IMR-90 (cell line): Measurements from ENCODE around the gene MAPK10. TPM values are rescaled to one million over a fixed set of nuclear protein-coding genes. Genes with fewer than 3 reads are reported as not detected.
"Not testable (repeated sequence)": the region's sequence is repeated elsewhere in the genome, so short reads cannot be mapped to it uniquely, and the experiment has no call there.

Experiments
- ATAC-seq: fragments of 200-7000 bp; cut with Tn5 transposase; 2 replicates; pipeline ENCODE4 v1.9.1; 2020; ENCODE audit warnings: low read depth, mild to moderate bottlenecking, moderate library complexity
- BruUV-seq: library from RNA; stranded (reverse); fragments of 400-500 nt; replicated peaks from 2 replicates; lab custom pipeline; 2021; lab: Mats Ljungman, UMichigan
- CTCF ChIA-PET: fragments of 300-600 bp; formaldehyde crosslinking; extraction: SDS; loops from one replicate; lab custom pipeline; 2021; ENCODE audit warnings: antibody characterized with exemption; lab: Yijun Ruan, JAX
- POLR2A ChIA-PET: fragments of 300-600 bp; sonication (Branson Sonifier 250); formaldehyde crosslinking; loops from one replicate; lab custom pipeline; 2022; ENCODE audit warnings: antibody characterized with exemption; ENCODE audit not compliant: unreplicated experiment; lab: Charles Lee
- DNase-seq: peaks from one replicate; pipeline ENCODE4 v3.0.0; 2013
- H2AFZ ChIP-seq: replicated peaks from 2 replicates; pipeline ENCODE3; 2013; ENCODE audit warnings: low read length, mild to moderate bottlenecking; ENCODE audit not compliant: poor library complexity
- H2AK5ac ChIP-seq: 2 replicates; pipeline ENCODE4 v1.6.1; 2013; ENCODE audit warnings: low read depth, low read length, inconsistent platforms
- H2AK9ac ChIP-seq: replicated peaks from 2 replicates; pipeline ENCODE3; 2013; ENCODE audit warnings: mild to moderate bottlenecking, low read depth, low read length, moderate library complexity; ENCODE audit not compliant: poor library complexity
- H2BK120ac ChIP-seq: 2 replicates; pipeline ENCODE4 v1.6.1; 2013; ENCODE audit warnings: low read depth, low read length, inconsistent platforms
- H2BK15ac ChIP-seq: 3 replicates; pipeline ENCODE4 v1.6.1; 2013; ENCODE audit warnings: low read depth, low read length, inconsistent platforms
- H2BK20ac ChIP-seq: 2 replicates; pipeline ENCODE4 v1.6.1; 2013; ENCODE audit warnings: low read depth, mild to moderate bottlenecking, inconsistent platforms, low read length, moderate library complexity
- H2BK5ac ChIP-seq: 2 replicates; pipeline ENCODE4 v1.6.1; 2013; ENCODE audit warnings: mild to moderate bottlenecking, low read depth, low read length, inconsistent platforms; ENCODE audit not compliant: poor library complexity, severe bottlenecking
- H3K14ac ChIP-seq: replicated peaks from 2 replicates; pipeline ENCODE4 v1.6.1; 2013; ENCODE audit warnings: low read depth, low read length, inconsistent platforms
- H3K18ac ChIP-seq: 2 replicates; pipeline ENCODE4 v1.6.1; 2013; ENCODE audit warnings: low read depth, low read length, control low read depth
- H3K23ac ChIP-seq: 2 replicates; pipeline ENCODE4 v1.6.1; 2013; ENCODE audit warnings: low read depth, low read length, inconsistent platforms
- H3K27ac ChIP-seq: 2 replicates; pipeline ENCODE4 v1.5.1; 2013; ENCODE audit warnings: mild to moderate bottlenecking, control low read depth, low read length; ENCODE audit not compliant: insufficient read depth
- H3K27me3 ChIP-seq: 2 replicates; pipeline ENCODE4 v1.6.1; 2013; ENCODE audit warnings: low read length; ENCODE audit not compliant: control insufficient read depth, insufficient read depth
- H3K36me3 ChIP-seq: 2 replicates; pipeline ENCODE4 v1.6.1; 2013; ENCODE audit warnings: low read length, mixed read lengths; ENCODE audit not compliant: control insufficient read depth, insufficient read depth
- H3K4ac ChIP-seq: 2 replicates; pipeline ENCODE4 v1.6.1; 2013; ENCODE audit warnings: low read depth, low read length, inconsistent platforms
- H3K4me1 ChIP-seq: 2 replicates; pipeline ENCODE4 v1.6.1; 2013; ENCODE audit warnings: low read length, mixed read lengths; ENCODE audit not compliant: control insufficient read depth, insufficient read depth
- H3K4me2 ChIP-seq: 2 replicates; pipeline ENCODE4 v1.6.1; 2013; ENCODE audit warnings: low read depth, mild to moderate bottlenecking, control low read depth, low read length, moderate library complexity
- H3K4me3 ChIP-seq: 2 replicates; pipeline ENCODE4 v1.5.1; 2013; ENCODE audit warnings: low read depth, mild to moderate bottlenecking, control low read depth, low read length, moderate library complexity; ENCODE audit not compliant: insufficient read depth
- H3K56ac ChIP-seq: 2 replicates; pipeline ENCODE4 v1.6.1; 2013; ENCODE audit warnings: low read length, inconsistent platforms; ENCODE audit not compliant: insufficient read depth; ENCODE audit errors: extremely low read depth
- H3K79me1 ChIP-seq, 2 experiments: 2 replicates each; pipeline ENCODE4 v1.6.1; 2013; ENCODE audit warnings: low read length in 2 of 2, inconsistent platforms in 1 of 2, low read depth in 1 of 2
- H3K9ac ChIP-seq: 2 replicates; pipeline ENCODE4 v1.6.1; 2013; ENCODE audit warnings: low read depth, low read length, control low read depth
- H3K9me1 ChIP-seq: 2 replicates; pipeline ENCODE4 v1.6.1; 2013; ENCODE audit warnings: low read length, inconsistent platforms; ENCODE audit not compliant: insufficient read depth
- H3K9me3 ChIP-seq: 2 replicates; pipeline ENCODE4 v1.6.1; 2013; ENCODE audit warnings: low read length; ENCODE audit not compliant: control insufficient read depth, insufficient read depth
- H4K20me1 ChIP-seq: 2 replicates; pipeline ENCODE4 v1.6.1; 2013; ENCODE audit warnings: low read length, inconsistent platforms; ENCODE audit not compliant: insufficient read depth
- H4K5ac ChIP-seq: 2 replicates; pipeline ENCODE4 v1.6.1; 2013; ENCODE audit warnings: mild to moderate bottlenecking, low read depth, low read length, control low read depth
- H4K8ac ChIP-seq, 2 experiments: 2 replicates each; pipeline ENCODE4 v1.6.1; 2013; ENCODE audit warnings: low read depth in 2 of 2, low read length in 2 of 2, control low read depth in 1 of 2, inconsistent platforms in 1 of 2
- H4K91ac ChIP-seq: 2 replicates; pipeline ENCODE4 v1.6.1; 2013; ENCODE audit warnings: low read depth, low read length, inconsistent platforms; ENCODE audit not compliant: insufficient read depth
- CEBPB ChIP-seq: IDR thresholded peaks from 2 replicates; pipeline ENCODE4 v1.6.1; 2012; ENCODE audit warnings: low read depth, low read length, improper control_type of control experiment
- CHD1 ChIP-seq: IDR thresholded peaks from 2 replicates; pipeline ENCODE4 v1.6.1; 2012; ENCODE audit warnings: low read depth, low read length, improper control_type of control experiment
- FOS ChIP-seq: fragments of 150-350 bp; IDR thresholded peaks from 2 replicates; pipeline ENCODE4 v1.6.1; 2016; ENCODE audit warnings: low read depth, low read length
- MAFK ChIP-seq: IDR thresholded peaks from 2 replicates; pipeline ENCODE4 v1.6.1; 2012; ENCODE audit warnings: low read depth, low read length, improper control_type of control experiment
- MAZ ChIP-seq: IDR thresholded peaks from 2 replicates; pipeline ENCODE4 v1.6.1; 2012; ENCODE audit warnings: low read depth, mild to moderate bottlenecking, low read length, improper control_type of control experiment, moderate library complexity, borderline replicate concordance
- MXI1 ChIP-seq: IDR thresholded peaks from 2 replicates; pipeline ENCODE4 v1.6.1; 2012; ENCODE audit warnings: low read depth, mild to moderate bottlenecking, low read length, moderate library complexity, borderline replicate concordance
- NFE2L2 ChIP-seq: fragments of 150-350 bp; IDR thresholded peaks from 2 replicates; pipeline ENCODE4 v1.6.1; 2016; ENCODE audit warnings: low read depth, mild to moderate bottlenecking, low read length
- RAD21 ChIP-seq: IDR thresholded peaks from 2 replicates; pipeline ENCODE4 v1.6.1; 2012; ENCODE audit warnings: low read length, improper control_type of control experiment
- RCOR1 ChIP-seq: IDR thresholded peaks from 2 replicates; pipeline ENCODE4 v1.6.1; 2012; ENCODE audit warnings: mild to moderate bottlenecking, low read length, improper control_type of control experiment; ENCODE audit not compliant: insufficient replicate concordance
- RFX5 ChIP-seq: IDR thresholded peaks from 2 replicates; pipeline ENCODE4 v1.8.0; 2012; ENCODE audit warnings: low read depth, mild to moderate bottlenecking, low read length, moderate library complexity
- SMC3 ChIP-seq: fragments of 150-350 bp; IDR thresholded peaks from 2 replicates; pipeline ENCODE4 v1.6.1; 2016; ENCODE audit warnings: low read depth, mild to moderate bottlenecking, antibody characterized with exemption, low read length, moderate library complexity
- WGBS, 2 experiments: methylation state at CpG; one replicate each; pipeline versions ENCODE4 v1.1.5 to v1.1.7; 2013; ENCODE audit warnings: missing lambda C conversion rate in 2 of 2; ENCODE audit not compliant: insufficient read length in 1 of 2; ENCODE audit errors: extremely low coverage in 2 of 2; 5-methylcytosine and 5-hydroxymethylcytosine counted together
- dilution Hi-C: fragments of 300-500 bp; cut with HindIII; formaldehyde crosslinking; loops from one replicate; pipeline ENCODE4 v1.14.3; 2018; ENCODE audit warnings: low sequenced_read_pairs; ENCODE audit not compliant: unreplicated experiment
- in situ Hi-C: fragments of 300-500 bp; cut with MboI; formaldehyde crosslinking; loops from 3 replicates; pipeline ENCODE4 v1.14.3; 2019; ENCODE audit warnings: low sequenced_read_pairs, inconsistent platforms, mixed read lengths
- intact Hi-C: fragments of 100-400 bp; cut with micrococcal nuclease; formaldehyde crosslinking; loops from 2 replicates; pipeline ENCODE4 v1.10.0; 2022
- polyA plus RNA-seq, 3 experiments: library from polyadenylated mRNA; depleted of rRNA; stranded (reverse); fragments of >200 nt; gene quantifications; 2 replicates each; pipeline ENCODE4 v1.2.3, GENCODE V29; 2012; ENCODE audit warnings: low replicate concordance in 1 of 3
- total RNA-seq: library from RNA; depleted of rRNA; stranded (reverse); fragments of >200 nt; gene quantifications from 2 replicates; pipeline ENCODE4 v1.2.3, GENCODE V29; 2012

Gene MAPK10
- total and polyA plus RNA-seq, 2 of the 4 experiments (the other 2 are of a cell fraction), result 2.8 to 6.5 TPM

GRCh38 chr4:86330961-86331742, 28.7 kb downstream of the MAPK10 start:
- no CpG with 5 or more reads among the region's 5 CpGs for WGBS, 2 experiments

GRCh38 chr4:86330411-86330810, 29.4 kb downstream of the MAPK10 start:
- ATAC-seq, H3K4me3 ChIP-seq, H3K27me3 ChIP-seq, H4K8ac ChIP-seq, H2BK5ac ChIP-seq, H2AK9ac ChIP-seq, dilution Hi-C loops, H3K18ac ChIP-seq, H2BK20ac ChIP-seq, DNase-seq, H2BK15ac ChIP-seq, H3K4me2 ChIP-seq, CTCF ChIA-PET, H3K4ac ChIP-seq, H3K79me1 ChIP-seq, H3K56ac ChIP-seq, H2BK120ac ChIP-seq, H3K4me1 ChIP-seq, H3K14ac ChIP-seq, H3K36me3 ChIP-seq, H4K20me1 ChIP-seq, H4K5ac ChIP-seq, H2AK5ac ChIP-seq, H3K23ac ChIP-seq, H3K9me3 ChIP-seq, BruUV-seq, H3K9ac ChIP-seq, H3K9me1 ChIP-seq, H2AFZ ChIP-seq, H4K91ac ChIP-seq, H3K27ac ChIP-seq, in situ Hi-C loops, intact Hi-C loops, POLR2A ChIA-PET: not testable (repeated sequence)
- WGBS, 2 experiments, result no CpG with 5 or more reads among the region's 5 CpGs

More at GRCh38 chr4:86330961-86331742, 28.7 kb downstream of the MAPK10 start:
- no peak overlapping the region for H2BK120ac ChIP-seq
- no peak overlapping the region for H4K91ac ChIP-seq
- no peak overlapping the region for H3K4ac ChIP-seq
- H3K23ac ChIP-seq, result no peak overlapping the region
- no peak overlapping the region for H4K8ac ChIP-seq
- intact Hi-C loops (no loop called here), in situ Hi-C loops (no loop called here), dilution Hi-C loops (no loop called here)
- H3K79me1 ChIP-seq, result no peaks in the 10 kb centered on the region
- H3K9me3 ChIP-seq, result no peaks in the 10 kb centered on the region
- no TSS peak for BruUV-seq
- no peaks in the 10 kb centered on the region for H4K20me1 ChIP-seq
- DNase-seq (no peak), ATAC-seq (no peak)
- no peaks in the 10 kb centered on the region for H3K36me3 ChIP-seq
- CTCF ChIA-PET, result no interaction called here
- POLR2A ChIA-PET, result no interaction called here
- no peak overlapping the region for H3K56ac ChIP-seq
- H3K9ac ChIP-seq, result no peak overlapping the region; the same call in 1 of the 2 replicates
- TF ChIP-seq FOS (no peak), MXI1 (no peak), MAFK (no peak), CEBPB (no peak), NFE2L2 (no peak), MAZ (no peak), SMC3 (no peak), RCOR1 (no peak), CHD1 (no peak), RAD21 (no peak), RFX5 (no peak)
- H3K4me2 ChIP-seq, result no peak overlapping the region
- H3K18ac ChIP-seq, result no peak overlapping the region
- H3K4me1 ChIP-seq, result peaks cover 2% of the 10 kb centered on the region; the same call in 1 of the 2 replicates
- H3K27ac ChIP-seq, result no peak overlapping the region
- no peak overlapping the region for H2AK5ac ChIP-seq
- no peak overlapping the region for H2AK9ac ChIP-seq
- no peak overlapping the region for H2BK20ac ChIP-seq
- H2BK5ac ChIP-seq, result no peak overlapping the region
- H4K5ac ChIP-seq, result no peak overlapping the region
- no peak overlapping the region for H2AFZ ChIP-seq
- H2BK15ac ChIP-seq, result no peak overlapping the region
- peaks cover 4% of the 10 kb centered on the region; the same call in 1 of the 2 replicates for H3K9me1 ChIP-seq
- no peak overlapping the region for H3K4me3 ChIP-seq
- no peaks in the 10 kb centered on the region for H3K27me3 ChIP-seq
- no peak overlapping the region for H3K14ac ChIP-seq
